Esophagus squamous epithelium (tissue), 4 donors: Measurements from ENCODE around the gene DUSP28.
A peak's percentile ranks its signal among the peaks of the same experiment; 100 is the strongest.

Experiments
- POLR2A ChIP-seq, 4 donors: fragments of 450-650 bp; IDR thresholded peaks; one replicate each; pipeline ENCODE4 v1.6.1; 2017; ENCODE audit warnings: antibody characterized with exemption in 4 of 4, mild to moderate bottlenecking in 4 of 4, moderate library complexity in 3 of 4
- TF ChIP-seq, protein P1 (sequence below), 6 experiments: fragments of 450-650 bp in 4 of 6; fragments of 200-600 bp in 2 of 6; sonication (generic) in 2 of 6; IDR thresholded peaks; one replicate each; pipeline ENCODE4 v1.5.1; 2016 to 2019; ENCODE audit warnings: antibody characterized with exemption in 6 of 6, mild to moderate bottlenecking in 4 of 6, moderate library complexity in 4 of 6

DNA sequence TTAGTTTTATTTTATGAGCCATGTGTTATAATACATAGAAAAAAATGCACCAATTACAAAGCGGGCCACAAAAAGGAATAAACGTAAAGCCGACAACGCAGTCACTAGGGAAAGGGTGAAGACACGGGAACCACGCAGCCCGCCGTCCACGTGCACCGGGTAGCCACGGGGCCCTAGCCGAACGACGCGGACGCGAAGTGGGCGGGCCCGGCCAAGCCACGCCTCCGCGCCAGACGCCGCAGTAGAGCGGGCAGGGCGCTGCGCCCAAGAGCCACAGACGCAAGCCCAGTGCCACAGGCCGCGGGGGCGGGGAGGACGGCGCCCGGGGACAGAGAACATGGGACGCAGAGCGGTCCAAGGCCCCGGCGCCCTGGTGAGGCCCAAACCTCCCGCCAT lies at the start of gene DUSP28:
- TF ChIP-seq, protein P1, sequence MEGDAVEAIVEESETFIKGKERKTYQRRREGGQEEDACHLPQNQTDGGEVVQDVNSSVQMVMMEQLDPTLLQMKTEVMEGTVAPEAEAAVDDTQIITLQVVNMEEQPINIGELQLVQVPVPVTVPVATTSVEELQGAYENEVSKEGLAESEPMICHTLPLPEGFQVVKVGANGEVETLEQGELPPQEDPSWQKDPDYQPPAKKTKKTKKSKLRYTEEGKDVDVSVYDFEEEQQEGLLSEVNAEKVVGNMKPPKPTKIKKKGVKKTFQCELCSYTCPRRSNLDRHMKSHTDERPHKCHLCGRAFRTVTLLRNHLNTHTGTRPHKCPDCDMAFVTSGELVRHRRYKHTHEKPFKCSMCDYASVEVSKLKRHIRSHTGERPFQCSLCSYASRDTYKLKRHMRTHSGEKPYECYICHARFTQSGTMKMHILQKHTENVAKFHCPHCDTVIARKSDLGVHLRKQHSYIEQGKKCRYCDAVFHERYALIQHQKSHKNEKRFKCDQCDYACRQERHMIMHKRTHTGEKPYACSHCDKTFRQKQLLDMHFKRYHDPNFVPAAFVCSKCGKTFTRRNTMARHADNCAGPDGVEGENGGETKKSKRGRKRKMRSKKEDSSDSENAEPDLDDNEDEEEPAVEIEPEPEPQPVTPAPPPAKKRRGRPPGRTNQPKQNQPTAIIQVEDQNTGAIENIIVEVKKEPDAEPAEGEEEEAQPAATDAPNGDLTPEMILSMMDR (IDR thresholded peaks at IDR 0.05), result peak in 1 of 6 experiments; percentile 22
- TF ChIP-seq POLR2A (IDR thresholded peaks at IDR 0.05), result peak in 3 of 4 donors; percentile 76 to 95 (median 89)
